Measurements from ENCODE around the gene C19orf73.
A peak's percentile ranks its signal among the peaks of the same experiment; 100 is the strongest.

GRCh38 chr19:49085020-49085867, 33.7 kb downstream of the C19orf73 start, which contains the start of gene SNRNP70:
- TF ChIP-seq EP300 (IDR thresholded peaks at IDR 0.05): no peak
- TF ChIP-seq, protein P1, sequence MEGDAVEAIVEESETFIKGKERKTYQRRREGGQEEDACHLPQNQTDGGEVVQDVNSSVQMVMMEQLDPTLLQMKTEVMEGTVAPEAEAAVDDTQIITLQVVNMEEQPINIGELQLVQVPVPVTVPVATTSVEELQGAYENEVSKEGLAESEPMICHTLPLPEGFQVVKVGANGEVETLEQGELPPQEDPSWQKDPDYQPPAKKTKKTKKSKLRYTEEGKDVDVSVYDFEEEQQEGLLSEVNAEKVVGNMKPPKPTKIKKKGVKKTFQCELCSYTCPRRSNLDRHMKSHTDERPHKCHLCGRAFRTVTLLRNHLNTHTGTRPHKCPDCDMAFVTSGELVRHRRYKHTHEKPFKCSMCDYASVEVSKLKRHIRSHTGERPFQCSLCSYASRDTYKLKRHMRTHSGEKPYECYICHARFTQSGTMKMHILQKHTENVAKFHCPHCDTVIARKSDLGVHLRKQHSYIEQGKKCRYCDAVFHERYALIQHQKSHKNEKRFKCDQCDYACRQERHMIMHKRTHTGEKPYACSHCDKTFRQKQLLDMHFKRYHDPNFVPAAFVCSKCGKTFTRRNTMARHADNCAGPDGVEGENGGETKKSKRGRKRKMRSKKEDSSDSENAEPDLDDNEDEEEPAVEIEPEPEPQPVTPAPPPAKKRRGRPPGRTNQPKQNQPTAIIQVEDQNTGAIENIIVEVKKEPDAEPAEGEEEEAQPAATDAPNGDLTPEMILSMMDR (IDR thresholded peaks at IDR 0.05): peak in 1 of 3 experiments; percentile 6

All from esophagus muscularis mucosa (tissue), 3 donors.